SK-N-SH treated with all-trans-retinoic acid at 6 μM for 48 hours (cell line): Measurements from ENCODE around the gene SLC33A1.
"Not testable (repeated sequence)": the region's sequence is repeated elsewhere in the genome, so short reads cannot be mapped to it uniquely, and the experiment has no call there.

ENCODE experiments used
- ATAC-seq: fragments of 200-7000 bp; cut with Tn5 transposase; 3 replicates; pipeline ENCODE4 v1.9.1; 2020; ENCODE audit warnings: mild to moderate bottlenecking, moderate library complexity
- ARNTL ChIP-seq: fragments of 450-650 bp; formaldehyde crosslinking; IDR thresholded peaks from 2 replicates; pipeline ENCODE4 v1.5.0; 2020; ENCODE audit warnings: low read depth, mild to moderate bottlenecking, moderate library complexity, borderline replicate concordance
- BACH2 ChIP-seq: fragments of 250-450 bp; sonication (Bioruptor Pico); IDR thresholded peaks from 2 replicates; pipeline ENCODE4 v1.9.0; 2021; ENCODE audit warnings: mild to moderate bottlenecking, borderline replicate concordance
- CREB5 ChIP-seq: fragments of 250-450 bp; sonication (Bioruptor Pico); IDR thresholded peaks from 2 replicates; pipeline ENCODE4 v1.5.1; 2020; ENCODE audit warnings: low read depth, mild to moderate bottlenecking, moderate library complexity
- CSDC2 ChIP-seq: fragments of 250-450 bp; sonication (Bioruptor Pico); IDR thresholded peaks from 2 replicates; pipeline ENCODE4 v1.5.0; 2020; ENCODE audit warnings: mild to moderate bottlenecking, moderate library complexity
- CSRNP3 ChIP-seq: fragments of 250-450 bp; sonication (Bioruptor Pico); IDR thresholded peaks from 2 replicates; pipeline ENCODE4 v1.5.1; 2021; ENCODE audit warnings: mild to moderate bottlenecking, moderate library complexity
- ESRRG ChIP-seq: fragments of 250-450 bp; sonication (Bioruptor Pico); IDR thresholded peaks from 2 replicates; pipeline ENCODE4 v1.6.1; 2021; ENCODE audit warnings: mild to moderate bottlenecking
- GLIS3 ChIP-seq: fragments of 250-450 bp; sonication (Bioruptor Pico); IDR thresholded peaks from 2 replicates; pipeline ENCODE4 v1.5.0; 2020; ENCODE audit warnings: mild to moderate bottlenecking, moderate library complexity
- OSR1 ChIP-seq: fragments of 250-450 bp; sonication (Bioruptor Pico); IDR thresholded peaks from 2 replicates; pipeline ENCODE4 v1.8.0; 2022; ENCODE audit warnings: moderate library complexity, mild to moderate bottlenecking, inconsistent platforms
- PATZ1 ChIP-seq: fragments of 250-450 bp; sonication (Bioruptor Pico); IDR thresholded peaks from 2 replicates; pipeline ENCODE4 v1.8.0; 2020; ENCODE audit warnings: mild to moderate bottlenecking, moderate library complexity, borderline replicate concordance
- POU6F1 ChIP-seq: fragments of 250-450 bp; sonication (Bioruptor Pico); IDR thresholded peaks from 2 replicates; pipeline ENCODE4 v1.8.0; 2021; ENCODE audit warnings: low read depth, mild to moderate bottlenecking, moderate library complexity, borderline replicate concordance
- RARB ChIP-seq: fragments of 250-450 bp; sonication (Bioruptor Pico); IDR thresholded peaks from 2 replicates; pipeline ENCODE4 v1.8.0; 2021; ENCODE audit warnings: mild to moderate bottlenecking, moderate library complexity
- SNAI2 ChIP-seq: fragments of 250-450 bp; sonication (Bioruptor Pico); IDR thresholded peaks from 2 replicates; pipeline ENCODE4 v1.5.0; 2020; ENCODE audit warnings: mild to moderate bottlenecking, moderate library complexity
- TCF4 ChIP-seq: fragments of 250-450 bp; sonication (Bioruptor Pico); IDR thresholded peaks from 2 replicates; pipeline ENCODE4 v1.8.0; 2021; ENCODE audit warnings: mild to moderate bottlenecking, moderate library complexity, borderline replicate concordance
- TOX ChIP-seq: fragments of 250-450 bp; sonication (Bioruptor Pico); IDR thresholded peaks from 2 replicates; pipeline ENCODE4 v1.8.0; 2021; ENCODE audit warnings: mild to moderate bottlenecking, moderate library complexity, borderline replicate concordance
- TSHZ2 ChIP-seq: fragments of 250-450 bp; sonication (Bioruptor Pico); IDR thresholded peaks from 2 replicates; pipeline ENCODE4 v1.5.0; 2020; ENCODE audit warnings: mild to moderate bottlenecking, moderate library complexity
- ZFP3 ChIP-seq: fragments of 250-450 bp; sonication (Bioruptor Pico); IDR thresholded peaks from 2 replicates; pipeline ENCODE4 v1.5.0; 2020; ENCODE audit warnings: mild to moderate bottlenecking, moderate library complexity
- ZFP30 ChIP-seq: fragments of 450-650 bp; formaldehyde crosslinking; IDR thresholded peaks from 2 replicates; pipeline ENCODE4 v1.5.0; 2022; ENCODE audit warnings: mild to moderate bottlenecking, moderate library complexity
- ZNF70 ChIP-seq: fragments of 450-650 bp; formaldehyde crosslinking; IDR thresholded peaks from 2 replicates; pipeline ENCODE4 v1.5.0; 2020; ENCODE audit warnings: mild to moderate bottlenecking, moderate library complexity
- ZNF8 ChIP-seq: fragments of 450-650 bp; formaldehyde crosslinking; IDR thresholded peaks from 2 replicates; pipeline ENCODE4 v1.5.0; 2020; ENCODE audit warnings: mild to moderate bottlenecking, moderate library complexity

SLC33A1 gene

GRCh38 chr3:155852341-155852740, 1.9 kb downstream of the SLC33A1 start:
- no peak for ATAC-seq
- no peak for TF ChIP-seq GLIS3 (CRISPR knock-in tag)
- no peak for TF ChIP-seq ARNTL
- TF ChIP-seq ZNF8 (CRISPR knock-in tag): no peak
- no peak for TF ChIP-seq ZNF70 (CRISPR knock-in tag)
- TF ChIP-seq POU6F1 (CRISPR knock-in tag): no peak
- no peak for TF ChIP-seq CREB5 (CRISPR knock-in tag)
- no peak for TF ChIP-seq ZFP30 (CRISPR knock-in tag)

- ATAC-seq: not testable (repeated sequence)
Measured at GRCh38 chr3:155849404-155849803, 4.8 kb downstream of the SLC33A1 start.

GRCh38 chr3:155847993-155848392, 6.2 kb downstream of the SLC33A1 start:
- ATAC-seq: no peak
- TF ChIP-seq BACH2 (no peak), CSRNP3 (CRISPR knock-in tag) (no peak), ZNF70 (CRISPR knock-in tag) (no peak)

- no peak for ATAC-seq
- TF ChIP-seq TSHZ2 (CRISPR knock-in tag) (no peak), SNAI2 (CRISPR knock-in tag) (no peak), ARNTL (no peak), OSR1 (CRISPR knock-in tag) (no peak), CSDC2 (CRISPR knock-in tag) (no peak), GLIS3 (CRISPR knock-in tag) (no peak), RARB (no peak), PATZ1 (CRISPR knock-in tag) (no peak), TOX (no peak), BACH2 (no peak), ZNF70 (CRISPR knock-in tag) (no peak), CREB5 (CRISPR knock-in tag) (no peak), CSRNP3 (CRISPR knock-in tag) (no peak), ESRRG (no peak), ZNF8 (CRISPR knock-in tag) (no peak), ZFP3 (no peak), ZFP30 (CRISPR knock-in tag) (no peak), TCF4 (no peak), POU6F1 (CRISPR knock-in tag) (no peak)
- TF ChIP-seq, all 23 proteins: peak for 0
Measured at GRCh38 chr3:155846119-155846518, 8.1 kb downstream of the SLC33A1 start.
